GM12878 (cell line): Measurements from ENCODE around the gene CRYBA1. TPM values are rescaled to one million over a fixed set of nuclear protein-coding genes. Genes with fewer than 3 reads are reported as not detected.

ENCODE experiments used
- ATAC-seq: fragments of 200-7000 bp; cut with Tn5 transposase; 3 replicates; pipeline ENCODE4 v1.9.1; 2020; ENCODE audit warnings: mild to moderate bottlenecking, moderate library complexity
- BruUV-seq: library from RNA; stranded (reverse); fragments of 400-500 nt; replicated peaks from 2 replicates; lab custom pipeline; 2021; lab: Mats Ljungman, UMichigan
- CTCF ChIA-PET: fragments of 300-600 bp; sonication (Branson Sonifier 250); formaldehyde crosslinking; extraction: SDS; loops from one replicate; lab custom pipeline; 2021; ENCODE audit warnings: inconsistent platforms; lab: Yijun Ruan, JAX
- POLR2A ChIA-PET: fragments of 350-600 bp; formaldehyde crosslinking; extraction: SDS; loops from one replicate; lab custom pipeline; 2021; ENCODE audit warnings: inconsistent platforms; lab: Charles Lee
- RAD21 ChIA-PET: fragments of 300-600 bp; sonication (Branson Sonifier 250); formaldehyde crosslinking; loops from one replicate; lab custom pipeline; 2023; ENCODE audit warnings: antibody characterized with exemption; ENCODE audit not compliant: unreplicated experiment; lab: Charles Lee
- SMC1A ChIA-PET: fragments of 300-600 bp; sonication (Branson Sonifier 250); formaldehyde crosslinking; loops from one replicate; lab custom pipeline; 2023; ENCODE audit not compliant: unreplicated experiment, uncharacterized antibody; lab: Charles Lee
- DNase-seq: peaks from one replicate; pipeline ENCODE4 v3.0.0-alpha.2; 2011; ENCODE audit warnings: low read depth, low spot score
- FAIRE-seq: peaks from 3 replicates; lab custom pipeline; 2011; peaks lifted over from hg19 to GRCh38; lab: Jason Lieb, UNC
- H2AFZ ChIP-seq: 2 replicates; pipeline ENCODE4 v1.6.0; 2011; ENCODE audit warnings: low read depth, low read length, control low read depth; ENCODE audit not compliant: control insufficient read depth
- H3K27ac ChIP-seq: 2 replicates; pipeline ENCODE4 v1.5.1; 2011; ENCODE audit warnings: control low read depth; ENCODE audit not compliant: control insufficient read depth, insufficient read depth
- H3K27me3 ChIP-seq, 2 experiments: replicated peaks in 1 of 2; 2 replicates each; pipeline versions ENCODE4 v1.6.0 to v1.6.1; 2011; ENCODE audit warnings: low read length in 1 of 2; ENCODE audit not compliant: control insufficient read depth in 2 of 2, insufficient read depth in 2 of 2
- H3K36me3 ChIP-seq, 2 experiments: 2 replicates each; pipeline ENCODE4 v1.5.1; 2011; ENCODE audit warnings: low read length in 1 of 2; ENCODE audit not compliant: control insufficient read depth in 2 of 2, insufficient read depth in 2 of 2
- H3K4me1 ChIP-seq: 2 replicates; pipeline ENCODE4 v1.6.1; 2011; ENCODE audit warnings: mild to moderate bottlenecking, low read length, moderate library complexity, mixed read lengths; ENCODE audit not compliant: control insufficient read depth, insufficient read depth
- H3K4me2 ChIP-seq: 2 replicates; pipeline ENCODE4 v1.6.0; 2011; ENCODE audit warnings: control low read depth; ENCODE audit not compliant: control insufficient read depth, insufficient read depth
- H3K4me3 ChIP-seq: fragments of 200-600 bp; sonication (generic); 2 replicates; pipeline ENCODE4 v1.5.1; 2016
- H3K79me2 ChIP-seq: 2 replicates; pipeline ENCODE4 v1.6.0; 2011; ENCODE audit warnings: low read length; ENCODE audit not compliant: control insufficient read depth, insufficient read depth
- H3K9ac ChIP-seq: 2 replicates; pipeline ENCODE4 v1.8.0; 2011; ENCODE audit warnings: low read length, control low read depth, mixed read lengths; ENCODE audit not compliant: control insufficient read depth, insufficient read depth
- H3K9me3 ChIP-seq: replicated peaks from 3 replicates; pipeline ENCODE4 v1.5.1; 2011; ENCODE audit warnings: mild to moderate bottlenecking, low read length; ENCODE audit not compliant: control insufficient read depth, insufficient read depth
- H4K20me1 ChIP-seq: 2 replicates; pipeline ENCODE4 v1.6.0; 2011; ENCODE audit not compliant: control insufficient read depth, insufficient read depth
- CBFB ChIP-seq: IDR thresholded peaks from 2 replicates; pipeline ENCODE4 v1.6.1; 2016; ENCODE audit warnings: antibody characterized with exemption, low read depth
- CBX3 ChIP-seq: fragments of 200-600 bp; sonication (generic); IDR thresholded peaks from 2 replicates; pipeline ENCODE4 v1.6.1; 2016; ENCODE audit warnings: low read depth, borderline replicate concordance
- EZH2 ChIP-seq: IDR thresholded peaks from 2 replicates; pipeline ENCODE4 v1.6.1; 2012; ENCODE audit warnings: low read depth, mild to moderate bottlenecking, control low read depth, inconsistent platforms, low read length, borderline replicate concordance; ENCODE audit not compliant: control insufficient read depth
- HCFC1 ChIP-seq: fragments of 150-350 bp; IDR thresholded peaks from 2 replicates; pipeline ENCODE4 v1.6.1; 2014; ENCODE audit warnings: low read length
- HDAC2 ChIP-seq: fragments of 200-600 bp; sonication (generic); IDR thresholded peaks from 2 replicates; pipeline ENCODE4 v1.6.1; 2017
- IRF3 ChIP-seq: fragments of 450-650 bp; IDR thresholded peaks from 2 replicates; pipeline ENCODE4 v1.6.1; 2014; ENCODE audit warnings: mild to moderate bottlenecking
- MYB ChIP-seq: fragments of 150-350 bp; IDR thresholded peaks from 2 replicates; pipeline ENCODE4 v1.6.1; 2014; ENCODE audit warnings: mild to moderate bottlenecking, low read depth, low read length, borderline replicate concordance
- PBX3 ChIP-seq: IDR thresholded peaks from 2 replicates; pipeline ENCODE4 v1.6.1; 2011; ENCODE audit warnings: mild to moderate bottlenecking, low read depth, low read length, moderate library complexity; ENCODE audit not compliant: insufficient replicate concordance
- POLR2AphosphoS2 ChIP-seq: IDR thresholded peaks from 2 replicates; pipeline ENCODE4 v1.6.1; 2011; ENCODE audit warnings: low read depth, mild to moderate bottlenecking, low read length, improper control_type of control experiment, moderate library complexity
- TCF7 ChIP-seq: IDR thresholded peaks from 2 replicates; pipeline ENCODE4 v1.6.1; 2014; ENCODE audit warnings: antibody characterized with exemption, borderline replicate concordance
- USF2 ChIP-seq: IDR thresholded peaks from 2 replicates; pipeline ENCODE4 v1.6.1; 2011; ENCODE audit warnings: low read depth, low read length, improper control_type of control experiment, borderline replicate concordance
- ZNF217 ChIP-seq: fragments of 450-650 bp; IDR thresholded peaks from 2 replicates; pipeline ENCODE4 v1.6.1; 2017; ENCODE audit warnings: antibody characterized with exemption, mild to moderate bottlenecking
- WGBS: methylation state at CpG from one replicate; pipeline ENCODE4 v1.1.6; 2016; ENCODE audit warnings: low lambda C conversion rate; ENCODE audit not compliant: insufficient replicate concordance, insufficient coverage; ENCODE audit errors: missing lambda C conversion rate; 5-methylcytosine and 5-hydroxymethylcytosine counted together
- in situ Hi-C: fragments of 300-500 bp; cut with MboI; formaldehyde crosslinking; loops from 9 replicates; pipeline ENCODE4 v1.14.3; 2018; ENCODE audit warnings: mixed read lengths
- intact Hi-C: fragments of 100-400 bp; cut with micrococcal nuclease; formaldehyde crosslinking; loops from one replicate; pipeline ENCODE4 v1.14.2; 2022; ENCODE audit not compliant: unreplicated experiment
- polyA plus RNA-seq, 11 experiments: library from polyadenylated mRNA; depleted of rRNA in 4 of 11; unstranded in 6 of 11; stranded (reverse) in 5 of 11; fragments of >200 nt; fragmentation: Nextera tagmentation in 4 of 11; fragmentation: Illumina TruSeq in 1 of 11; extraction: Ambion mirVana in 4 of 11; extraction: Trizol in 1 of 11; gene quantifications; 1 replicate in 1 of 11; 2 replicates in 10 of 11; pipeline versions ENCODE4 v1.2.1 to v1.2.3, GENCODE V29; 2011 to 2016; ENCODE audit warnings: inconsistent platforms in 2 of 11, missing spikeins in 2 of 11, low read depth in 1 of 11
- total RNA-seq, 4 experiments: library from RNA; depleted of rRNA in 3 of 4; stranded (reverse); fragments of >200 nt in 3 of 4; fragmentation: Illumina TruSeq in 1 of 4; extraction: Trizol in 1 of 4; gene quantifications; 2 replicates each; pipeline versions ENCODE4 v1.2.1 to v1.2.3, GENCODE V29; 2013 to 2021

Gene CRYBA1
- total and polyA plus RNA-seq, 10 of the 15 experiments (the other 5 are each of a cell fraction or from before 2014, with no cell fraction given), result not detected

- Histone ChIP-seq H3K27ac (no peak overlapping the region), H3K9ac (no peak overlapping the region), H3K79me2 (no peaks in the 10 kb centered on the region), H3K4me1 (no peaks in the 10 kb centered on the region), H3K36me3 (peaks cover 0 to 4% of the 10 kb centered on the region in 2 experiments; a peak in 1 of 4 replicates), H3K4me2 (no peak overlapping the region), H3K4me3 (no peak overlapping the region), H2AFZ (no peak overlapping the region)
- ChIA-PET RAD21 (interaction anchor here (0.6 to 0.7 kb wide), 3 partner anchors 26 to 214 kb away, joined by 3 to 4 read pairs (median 3); no protein-coding TSS in a partner anchor), POLR2A (interaction anchor here (0.6 to 0.8 kb wide), 2 partner anchors 12 to 203 kb away, joined by 3 to 9 read pairs; no protein-coding TSS in a partner anchor)
- BruUV-seq, result no TSS peak
- no peak for DNase-seq
- in situ Hi-C loops, result no loop called here
- intact Hi-C loops, result no loop called here
- 0% methylated on average over 1 of the region's 1 CpG for WGBS
- TF ChIP-seq PBX3, result no peak
- TF ChIP-seq HDAC2, result no peak
- TF ChIP-seq ZNF217, result no peak
- no peak for TF ChIP-seq CBX3
- TF ChIP-seq HCFC1, result no peak
- TF ChIP-seq MYB, result no peak
- TF ChIP-seq IRF3, result no peak
- TF ChIP-seq POLR2AphosphoS2, result no peak
- no peak for TF ChIP-seq TCF7
- no peak for TF ChIP-seq USF2
- no peak for TF ChIP-seq CBFB
- no peak for TF ChIP-seq EZH2
- TF ChIP-seq, all 136 proteins: peak for 0
- ATAC-seq (no peak), FAIRE-seq (no peak)
- Histone ChIP-seq H4K20me1 (no peaks in the 10 kb centered on the region), H3K9me3 (no peaks in the 10 kb centered on the region), H3K27me3 (no peaks in the 10 kb centered on the region)
- ChIA-PET SMC1A (interaction anchor here (0.7 to 2.7 kb wide), 5 partner anchors 8 to 41 kb away, joined by 3 to 12 read pairs (median 5); no protein-coding TSS in a partner anchor), CTCF (interaction anchor here (0.6 to 4.7 kb wide), 10 partner anchors 11 to 134 kb away, joined by 3 to 27 read pairs (median 3); no protein-coding TSS in a partner anchor)
Measured at GRCh38 chr17:29250666-29251065, 4.0 kb downstream of the CRYBA1 start.
